GM18867 (cell line): ENCODE results near the gene CYP20A1.

Experiments
- ATAC-seq: cut with Tn5 transposase; IDR thresholded peaks from one replicate; pipeline ENCODE4 v1.9.1; 2021; ENCODE audit warnings: mild to moderate bottlenecking, moderate library complexity; ENCODE audit not compliant: unreplicated experiment

Gene CYP20A1

DNA sequence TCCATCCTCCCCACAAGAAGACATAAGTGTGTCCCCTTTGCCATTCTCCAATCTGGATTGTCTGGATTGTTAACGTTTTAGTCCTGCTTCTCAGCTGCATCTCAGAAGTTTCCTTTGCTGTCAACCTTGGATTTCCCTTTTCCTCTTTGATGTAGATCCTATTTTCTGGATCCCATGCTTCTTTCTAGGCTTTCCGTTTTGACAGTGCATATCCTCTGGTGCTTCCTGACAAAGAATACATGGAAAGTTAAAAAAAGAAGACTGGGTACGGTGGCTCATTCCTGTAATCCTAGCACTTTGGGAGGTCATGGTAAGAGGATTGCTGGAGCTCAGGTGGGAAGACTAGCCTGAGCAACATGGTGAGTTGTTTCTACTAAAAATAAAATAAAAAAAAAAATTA, 116.1 kb downstream of the CYP20A1 start:
- ATAC-seq, result no peak
